ENCODE data around the gene GJA4.

DNA sequence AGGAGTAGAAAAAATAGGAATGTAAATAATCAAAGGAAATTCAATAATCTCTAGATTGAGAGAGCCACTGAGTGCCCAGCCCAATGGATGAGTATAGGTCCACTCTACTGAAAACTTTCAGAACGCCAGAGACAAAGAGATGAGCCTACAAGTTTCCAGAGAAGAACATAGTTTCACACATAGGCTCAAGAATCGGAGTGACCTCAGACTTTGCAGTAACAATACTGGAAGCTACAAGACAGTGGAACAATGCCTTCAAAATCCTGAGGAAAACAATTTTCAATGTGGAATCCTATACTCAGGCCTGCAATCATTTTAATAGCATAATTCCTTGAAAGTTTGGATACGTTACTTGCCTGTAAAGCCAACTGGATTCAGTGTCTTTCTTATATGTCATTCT is 11.0 kb downstream of the GJA4 start:
- TF ChIP-seq, protein P1, sequence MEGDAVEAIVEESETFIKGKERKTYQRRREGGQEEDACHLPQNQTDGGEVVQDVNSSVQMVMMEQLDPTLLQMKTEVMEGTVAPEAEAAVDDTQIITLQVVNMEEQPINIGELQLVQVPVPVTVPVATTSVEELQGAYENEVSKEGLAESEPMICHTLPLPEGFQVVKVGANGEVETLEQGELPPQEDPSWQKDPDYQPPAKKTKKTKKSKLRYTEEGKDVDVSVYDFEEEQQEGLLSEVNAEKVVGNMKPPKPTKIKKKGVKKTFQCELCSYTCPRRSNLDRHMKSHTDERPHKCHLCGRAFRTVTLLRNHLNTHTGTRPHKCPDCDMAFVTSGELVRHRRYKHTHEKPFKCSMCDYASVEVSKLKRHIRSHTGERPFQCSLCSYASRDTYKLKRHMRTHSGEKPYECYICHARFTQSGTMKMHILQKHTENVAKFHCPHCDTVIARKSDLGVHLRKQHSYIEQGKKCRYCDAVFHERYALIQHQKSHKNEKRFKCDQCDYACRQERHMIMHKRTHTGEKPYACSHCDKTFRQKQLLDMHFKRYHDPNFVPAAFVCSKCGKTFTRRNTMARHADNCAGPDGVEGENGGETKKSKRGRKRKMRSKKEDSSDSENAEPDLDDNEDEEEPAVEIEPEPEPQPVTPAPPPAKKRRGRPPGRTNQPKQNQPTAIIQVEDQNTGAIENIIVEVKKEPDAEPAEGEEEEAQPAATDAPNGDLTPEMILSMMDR (IDR thresholded peaks at IDR 0.05), result no peak
- TF ChIP-seq POLR2A (IDR thresholded peaks at IDR 0.05), result no peak
